T-helper 2 cell treated with Interferon-gamma antibody and Interleukin-4, amounts not matched to agents 5 μg/mL and 100 μg/mL, for 36 hours (primary cell): ENCODE data around the gene HOXB8.

Experiments used
- DNase-seq: peaks from one replicate; pipeline ENCODE4 v3.0.0; 2021; ENCODE audit warnings: low spot score
- H3K27ac Mint-ChIP-seq: one replicate; pipeline ENCODE4 v1.8.0; 2021; ENCODE audit warnings: mild to moderate bottlenecking, mixed read lengths
- H3K27me3 Mint-ChIP-seq: one replicate; pipeline ENCODE4 v1.8.0; 2021; ENCODE audit warnings: low read depth, mixed read lengths
- H3K36me3 Mint-ChIP-seq: one replicate; pipeline ENCODE4 v1.8.0; 2021; ENCODE audit warnings: low read depth, mixed read lengths
- H3K4me1 Mint-ChIP-seq: one replicate; pipeline ENCODE4 v1.8.0; 2021; ENCODE audit warnings: low read depth, mixed read lengths
- H3K4me3 Mint-ChIP-seq: one replicate; pipeline ENCODE4 v1.8.0; 2022; ENCODE audit warnings: mild to moderate bottlenecking, moderate library complexity, mixed read lengths
- H3K9me3 Mint-ChIP-seq: one replicate; pipeline ENCODE4 v1.8.0; 2021; ENCODE audit warnings: mixed read lengths

Gene HOXB8

GRCh38 chr17:48630925-48631692 lies 16.0 kb upstream of the HOXB8 start:
- Mint-ChIP-seq H3K4me3 (no peak overlapping the region), H3K9me3 (no peaks in the 10 kb centered on the region), H3K27me3 (peaks cover 96% of the 10 kb centered on the region), H3K27ac (no peak overlapping the region), H3K36me3 (no peaks in the 10 kb centered on the region), H3K4me1 (peaks cover 2% of the 10 kb centered on the region)
- no peak for DNase-seq

- H3K27ac Mint-ChIP-seq, result no peak overlapping the region
- H3K9me3 Mint-ChIP-seq, result no peaks in the 10 kb centered on the region
- H3K4me3 Mint-ChIP-seq, result no peak overlapping the region
- peaks cover 6% of the 10 kb centered on the region for H3K4me1 Mint-ChIP-seq
- no peaks in the 10 kb centered on the region for H3K36me3 Mint-ChIP-seq
- no peak for DNase-seq
- H3K27me3 Mint-ChIP-seq, result peaks cover 94% of the 10 kb centered on the region
Measured at GRCh38 chr17:48630009-48630924, 15.2 kb upstream of the HOXB8 start.

- Mint-ChIP-seq H3K4me1 (peaks cover 8% of the 10 kb centered on the region), H3K27me3 (peaks cover 90% of the 10 kb centered on the region)
Measured at GRCh38 chr17:48629411-48629759, 14.3 kb upstream of the HOXB8 start.

GRCh38 chr17:48628649-48629410 lies 13.7 kb upstream of the HOXB8 start:
- Mint-ChIP-seq H3K9me3 (no peaks in the 10 kb centered on the region), H3K27me3 (peaks cover 91% of the 10 kb centered on the region), H3K27ac (no peak overlapping the region), H3K4me1 (peaks cover 10% of the 10 kb centered on the region), H3K4me3 (no peak overlapping the region), H3K36me3 (no peaks in the 10 kb centered on the region)
- no peak for DNase-seq

More at GRCh38 chr17:48629411-48629759, 14.3 kb upstream of the HOXB8 start:
- Mint-ChIP-seq H3K4me3 (no peak overlapping the region), H3K27ac (no peak overlapping the region), H3K36me3 (no peaks in the 10 kb centered on the region), H3K9me3 (no peaks in the 10 kb centered on the region)
- no peak for DNase-seq

GRCh38 chr17:48627623-48628521 lies 12.8 kb upstream of the HOXB8 start:
- Mint-ChIP-seq H3K27ac (no peak overlapping the region), H3K27me3 (peaks cover 92% of the 10 kb centered on the region), H3K9me3 (no peaks in the 10 kb centered on the region), H3K4me3 (no peak overlapping the region), H3K4me1 (peaks cover 10% of the 10 kb centered on the region), H3K36me3 (no peaks in the 10 kb centered on the region)
- no peak for DNase-seq

GRCh38 chr17:48627118-48627597 lies 12.1 kb upstream of the HOXB8 start:
- H3K36me3 Mint-ChIP-seq, result no peaks in the 10 kb centered on the region
- peak overlapping the region; percentile 83 for H3K4me3 Mint-ChIP-seq
- no peaks in the 10 kb centered on the region for H3K9me3 Mint-ChIP-seq
- DNase-seq, result no peak
- H3K4me1 Mint-ChIP-seq, result peaks cover 10% of the 10 kb centered on the region
- peaks cover 92% of the 10 kb centered on the region for H3K27me3 Mint-ChIP-seq
- no peak overlapping the region for H3K27ac Mint-ChIP-seq

GRCh38 chr17:48626245-48627117 lies 11.4 kb upstream of the HOXB8 start, which contains the start of gene HOXB9:
Gene HOXB9 (minus strand): TSS chr17:48626358. CDS start chr17:48626269, 89 bp downstream.
- Mint-ChIP-seq H3K27me3 (peaks cover 92% of the 10 kb centered on the region), H3K9me3 (no peaks in the 10 kb centered on the region), H3K4me3 (peak within 1 kb of the TSS; percentile 85), H3K27ac (peak within 1 kb of the TSS; percentile 77), H3K36me3 (no peaks in the 10 kb centered on the region), H3K4me1 (peaks cover 10% of the 10 kb centered on the region)
- DNase-seq, result no peak

GRCh38 chr17:48625495-48626244 lies 10.6 kb upstream of the HOXB8 start:
- DNase-seq, result no peak
- Mint-ChIP-seq H3K27ac (peak overlapping the region; percentile 75), H3K4me3 (peak overlapping the region; percentile 85), H3K27me3 (peaks cover 92% of the 10 kb centered on the region), H3K36me3 (no peaks in the 10 kb centered on the region), H3K9me3 (no peaks in the 10 kb centered on the region), H3K4me1 (peaks cover 10% of the 10 kb centered on the region)

- peak overlapping the region; percentile 85 for H3K4me3 Mint-ChIP-seq
- H3K27me3 Mint-ChIP-seq, result peaks cover 92% of the 10 kb centered on the region
- no peaks in the 10 kb centered on the region for H3K9me3 Mint-ChIP-seq
Measured at GRCh38 chr17:48624544-48625494, 9.7 kb upstream of the HOXB8 start.

GRCh38 chr17:48624118-48624517 lies 9.0 kb upstream of the HOXB8 start:
- DNase-seq, result no peak
- H3K27me3 Mint-ChIP-seq, result peaks cover 90% of the 10 kb centered on the region
- H3K4me1 Mint-ChIP-seq, result peaks cover 12% of the 10 kb centered on the region
- H3K36me3 Mint-ChIP-seq, result no peaks in the 10 kb centered on the region
- H3K9me3 Mint-ChIP-seq, result no peaks in the 10 kb centered on the region
- no peak overlapping the region for H3K4me3 Mint-ChIP-seq
- H3K27ac Mint-ChIP-seq, result no peak overlapping the region

More at GRCh38 chr17:48624544-48625494, 9.7 kb upstream of the HOXB8 start:
- no peak overlapping the region for H3K27ac Mint-ChIP-seq
- DNase-seq, result no peak
- H3K36me3 Mint-ChIP-seq, result no peaks in the 10 kb centered on the region
- peaks cover 10% of the 10 kb centered on the region for H3K4me1 Mint-ChIP-seq

GRCh38 chr17:48623583-48623982 lies 8.5 kb upstream of the HOXB8 start:
- Mint-ChIP-seq H3K9me3 (no peaks in the 10 kb centered on the region), H3K4me1 (peaks cover 15% of the 10 kb centered on the region), H3K4me3 (no peak overlapping the region), H3K27me3 (peaks cover 90% of the 10 kb centered on the region), H3K27ac (no peak overlapping the region), H3K36me3 (peaks cover under 1% of the 10 kb centered on the region)
- no peak for DNase-seq
